ENCODE data around the gene GNA12. TPM values are rescaled to one million over a fixed set of nuclear protein-coding genes. Genes with fewer than 3 reads are reported as not detected.
"Not testable (repeated sequence)": the region's sequence is repeated elsewhere in the genome, so short reads cannot be mapped to it uniquely, and the experiment has no call there.

The GNA12 gene
- total RNA-seq, 1 experiment from 2014 or later: 23.3 TPM

GRCh38 chr7:2679135-2680127 is 164.7 kb downstream of the GNA12 start:
- H3K4me3 ChIP-seq (ENCODE audit: insufficient read depth, low read depth, low read length): not testable (repeated sequence)
- DNase-seq: peak; percentile 56

DNA sequence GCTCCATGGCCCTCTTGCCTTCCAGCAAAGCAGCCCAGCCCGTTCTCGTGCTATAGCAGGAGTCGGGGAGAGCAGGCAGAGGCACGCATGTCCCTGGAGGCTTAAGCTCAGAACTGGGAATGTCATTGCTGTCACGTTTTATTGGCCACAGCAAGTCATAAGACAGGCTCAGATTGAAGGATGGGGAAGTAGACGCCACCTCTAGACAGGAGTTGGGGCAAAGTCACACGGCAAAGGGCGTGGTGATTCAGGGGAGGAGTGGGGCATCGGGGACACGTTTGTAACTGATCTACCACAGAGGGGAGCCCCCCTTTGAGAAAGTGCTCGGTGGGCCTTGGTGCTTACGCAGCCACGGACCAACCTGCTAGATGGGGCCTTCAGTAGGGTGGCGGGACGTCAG is 165.7 kb downstream of the GNA12 start:
- DNase-seq; H3K4me3 ChIP-seq (ENCODE audit: insufficient read depth, low read depth, low read length); H3K36me3 ChIP-seq (replicated peaks; ENCODE audit: control insufficient read depth, insufficient read depth, low read length); H3K27me3 ChIP-seq (ENCODE audit: control insufficient read depth, insufficient read depth, low read length): not testable (repeated sequence)

More at GRCh38 chr7:2679135-2680127, 164.7 kb downstream of the GNA12 start:
- not testable (repeated sequence) for H3K36me3 ChIP-seq (replicated peaks; ENCODE audit: control insufficient read depth, insufficient read depth, low read length); H3K27me3 ChIP-seq (ENCODE audit: control insufficient read depth, insufficient read depth, low read length)

Other genes starting within 250 kb of the GNA12 start
- 50.2 and 53.5 TPM in 2 replicates for gene TTYH3, start 212.3 kb downstream of the GNA12 start, total RNA-seq (2014; rRNA removed; shearing (Covaris generic))
- 0.07 TPM in 1 of 2 replicates, not detected in the other for gene AMZ1, start 156.1 kb downstream of the GNA12 start, total RNA-seq (2014; rRNA removed; shearing (Covaris generic))
- 21.4 and 32.7 TPM in 2 replicates for gene CARD11, start 199.6 kb upstream of the GNA12 start, total RNA-seq (2014; rRNA removed; shearing (Covaris generic))